SU-DHL-6 (cell line): ENCODE results near the gene NPAS1.

Source experiments
- H2AFZ ChIP-seq: fragments of 200-600 bp; sonication (generic); 2 replicates; pipeline ENCODE4 v1.6.1; 2014; ENCODE audit warnings: low read depth, mild to moderate bottlenecking, moderate library complexity, mixed read lengths, antibody characterized with exemption, low read length; ENCODE audit not compliant: severe bottlenecking
- H3F3A ChIP-seq: fragments of 200-600 bp; shearing (Covaris generic); 2 replicates; pipeline ENCODE4 v1.6.0; 2016; ENCODE audit warnings: antibody characterized with exemption, mild to moderate bottlenecking; ENCODE audit not compliant: insufficient read depth
- H3K27ac ChIP-seq: fragments of 200-600 bp; sonication (generic); 2 replicates; pipeline ENCODE4 v1.5.1; 2016; ENCODE audit warnings: low read depth, mild to moderate bottlenecking, low read length, moderate library complexity, mixed read lengths
- H3K27me3 ChIP-seq: fragments of 200-600 bp; sonication (generic), shearing (Covaris generic); 2 replicates; pipeline ENCODE4 v1.6.0; 2014; ENCODE audit warnings: mild to moderate bottlenecking, low read length
- H3K36me3 ChIP-seq: fragments of 200-600 bp; sonication (generic); 2 replicates; pipeline ENCODE4 v1.6.1; 2014; ENCODE audit warnings: mild to moderate bottlenecking, low read length, mixed read lengths
- H3K4me2 ChIP-seq: fragments of 300-600, 200-600 bp; shearing (Covaris generic), sonication (generic); 2 replicates; pipeline ENCODE4 v1.6.0; 2014; ENCODE audit warnings: low read length, low read depth, mild to moderate bottlenecking; ENCODE audit not compliant: poor library complexity, severe bottlenecking
- H3K4me3 ChIP-seq: fragments of 200-600 bp; sonication (generic); 2 replicates; pipeline ENCODE4 v1.5.1; 2014; ENCODE audit warnings: antibody characterized with exemption, low read length, mild to moderate bottlenecking, mixed read lengths; ENCODE audit not compliant: insufficient read depth, poor library complexity, severe bottlenecking
- H3K79me2 ChIP-seq: fragments of 200-600 bp; sonication (generic); 2 replicates; pipeline ENCODE4 v1.6.1; 2014; ENCODE audit warnings: mild to moderate bottlenecking, low read length, moderate library complexity; ENCODE audit not compliant: insufficient read depth
- H3K9ac ChIP-seq: fragments of 200-600 bp; sonication (generic); 2 replicates; pipeline ENCODE4 v1.7.0; 2014; ENCODE audit warnings: mild to moderate bottlenecking, low read length
- H3K9me2 ChIP-seq: fragments of 200-600 bp; sonication (generic); replicated peaks from 2 replicates; pipeline ENCODE4 v1.6.1; 2014; ENCODE audit warnings: low read length; ENCODE audit not compliant: insufficient read depth
- H3K9me3 ChIP-seq: fragments of 200-600 bp; sonication (generic); 2 replicates; pipeline ENCODE4 v1.6.1; 2014; ENCODE audit warnings: low read length, mixed read lengths; ENCODE audit not compliant: insufficient read depth
- H4K20me1 ChIP-seq: fragments of 200-600 bp; sonication (generic); 2 replicates; pipeline ENCODE4 v1.6.1; 2014; ENCODE audit warnings: low read depth, mild to moderate bottlenecking, antibody characterized with exemption, low read length, moderate library complexity, mixed read lengths
- EZH2phosphoT487 ChIP-seq: fragments of 200-600 bp; sonication (generic), shearing (Covaris generic); conservative IDR thresholded peaks from 2 replicates; pipeline ENCODE4 v1.6.1; 2018; ENCODE audit warnings: mild to moderate bottlenecking, antibody characterized with exemption, low read length, moderate library complexity, mixed read lengths
- TF ChIP-seq, protein P1 (sequence below): fragments of 200-600 bp; sonication (generic); IDR thresholded peaks from one replicate; pipeline ENCODE4 v1.5.1; 2017; ENCODE audit warnings: antibody characterized with exemption, mild to moderate bottlenecking, low read length, moderate library complexity; ENCODE audit not compliant: insufficient read depth, poor library complexity, severe bottlenecking

Gene NPAS1

DNA sequence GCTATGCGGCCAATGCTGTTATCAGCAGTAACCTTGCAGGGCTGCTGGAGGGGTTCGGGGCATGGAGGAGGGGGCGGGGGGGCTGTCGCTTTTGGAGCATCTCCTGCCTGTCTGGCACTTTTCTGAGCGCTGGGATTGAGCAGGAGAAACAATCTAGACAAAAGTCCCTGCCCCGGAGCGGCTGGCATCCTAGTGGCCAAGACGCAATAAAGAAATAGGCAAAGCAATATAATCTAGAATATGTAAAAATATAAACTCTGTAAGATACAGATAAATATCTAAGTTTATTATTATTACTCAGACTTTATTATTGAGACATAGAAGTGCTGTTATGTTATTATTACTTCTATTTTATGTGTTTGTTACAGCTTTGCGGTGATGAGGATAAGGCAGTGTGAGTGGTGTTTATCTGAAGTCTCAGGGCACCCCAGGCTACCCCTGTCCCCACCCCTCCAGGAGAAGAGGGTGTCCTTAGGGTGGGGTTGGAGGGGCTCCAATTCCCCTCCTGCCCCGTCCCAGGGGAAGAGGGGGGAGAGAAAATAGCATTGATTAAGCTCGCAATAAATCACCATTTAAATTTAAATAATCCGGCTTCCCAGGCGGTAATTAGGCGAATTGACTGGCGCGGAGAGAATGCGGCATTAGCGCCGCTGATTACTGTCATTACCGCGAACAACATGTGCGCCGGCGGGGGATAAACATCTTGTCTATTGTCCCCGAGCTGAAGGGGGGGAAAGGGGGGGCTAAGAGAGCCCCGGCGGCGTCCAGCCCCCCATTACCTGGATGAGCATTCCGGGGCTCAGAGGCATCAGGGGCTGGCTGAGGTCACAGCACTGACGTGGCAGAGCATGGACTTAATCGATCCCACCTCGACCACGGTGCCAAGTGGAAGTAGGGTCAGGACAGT lies 3.2 kb downstream of the NPAS1 start:
- TF ChIP-seq, protein P1, sequence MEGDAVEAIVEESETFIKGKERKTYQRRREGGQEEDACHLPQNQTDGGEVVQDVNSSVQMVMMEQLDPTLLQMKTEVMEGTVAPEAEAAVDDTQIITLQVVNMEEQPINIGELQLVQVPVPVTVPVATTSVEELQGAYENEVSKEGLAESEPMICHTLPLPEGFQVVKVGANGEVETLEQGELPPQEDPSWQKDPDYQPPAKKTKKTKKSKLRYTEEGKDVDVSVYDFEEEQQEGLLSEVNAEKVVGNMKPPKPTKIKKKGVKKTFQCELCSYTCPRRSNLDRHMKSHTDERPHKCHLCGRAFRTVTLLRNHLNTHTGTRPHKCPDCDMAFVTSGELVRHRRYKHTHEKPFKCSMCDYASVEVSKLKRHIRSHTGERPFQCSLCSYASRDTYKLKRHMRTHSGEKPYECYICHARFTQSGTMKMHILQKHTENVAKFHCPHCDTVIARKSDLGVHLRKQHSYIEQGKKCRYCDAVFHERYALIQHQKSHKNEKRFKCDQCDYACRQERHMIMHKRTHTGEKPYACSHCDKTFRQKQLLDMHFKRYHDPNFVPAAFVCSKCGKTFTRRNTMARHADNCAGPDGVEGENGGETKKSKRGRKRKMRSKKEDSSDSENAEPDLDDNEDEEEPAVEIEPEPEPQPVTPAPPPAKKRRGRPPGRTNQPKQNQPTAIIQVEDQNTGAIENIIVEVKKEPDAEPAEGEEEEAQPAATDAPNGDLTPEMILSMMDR, result no peak
- TF ChIP-seq EZH2phosphoT487, result no peak
- no peaks in the 10 kb centered on the region for H3F3A ChIP-seq
- no peak overlapping the region for H3K27ac ChIP-seq
- no peak overlapping the region for H2AFZ ChIP-seq
- H3K9me2 ChIP-seq, result no peaks in the 10 kb centered on the region
- H3K4me3 ChIP-seq, result no peak overlapping the region
- no peaks in the 10 kb centered on the region for H3K27me3 ChIP-seq
- H3K36me3 ChIP-seq, result no peaks in the 10 kb centered on the region
- H3K4me2 ChIP-seq, result no peak overlapping the region
- H3K9me3 ChIP-seq, result no peaks in the 10 kb centered on the region
- H3K79me2 ChIP-seq, result no peaks in the 10 kb centered on the region
- H3K9ac ChIP-seq, result no peak overlapping the region
- H4K20me1 ChIP-seq, result no peaks in the 10 kb centered on the region

DNA sequence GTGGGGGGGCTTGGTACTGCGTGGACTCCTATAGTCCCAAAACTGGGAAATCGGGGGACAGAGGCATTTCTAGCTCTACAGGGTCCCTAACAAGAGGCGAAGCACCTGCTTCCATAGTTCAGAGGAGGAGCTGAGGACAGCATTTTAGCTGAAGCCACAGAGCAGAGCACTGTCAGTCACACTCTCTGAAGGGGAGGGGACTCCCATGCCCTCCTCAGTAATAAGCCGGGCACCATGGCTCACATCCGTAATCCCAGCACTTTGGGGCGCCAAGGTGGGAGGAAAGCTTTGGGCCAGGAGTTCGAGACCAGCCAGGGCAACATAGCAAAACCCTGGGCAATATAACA lies 3.8 kb downstream of the NPAS1 start:
- H3K9me2 ChIP-seq, result no peaks in the 10 kb centered on the region
- no peaks in the 10 kb centered on the region for H3F3A ChIP-seq
- TF ChIP-seq EZH2phosphoT487, result no peak
- TF ChIP-seq, protein P1, result no peak
- no peaks in the 10 kb centered on the region for H3K27me3 ChIP-seq
- no peak overlapping the region for H3K4me3 ChIP-seq
- no peak overlapping the region for H2AFZ ChIP-seq
- H3K9me3 ChIP-seq, result no peaks in the 10 kb centered on the region
- H3K4me2 ChIP-seq, result no peak overlapping the region
- H3K27ac ChIP-seq, result no peak overlapping the region
- no peak overlapping the region for H3K9ac ChIP-seq
- no peaks in the 10 kb centered on the region for H4K20me1 ChIP-seq
- H3K79me2 ChIP-seq, result no peaks in the 10 kb centered on the region
- H3K36me3 ChIP-seq, result no peaks in the 10 kb centered on the region

DNA sequence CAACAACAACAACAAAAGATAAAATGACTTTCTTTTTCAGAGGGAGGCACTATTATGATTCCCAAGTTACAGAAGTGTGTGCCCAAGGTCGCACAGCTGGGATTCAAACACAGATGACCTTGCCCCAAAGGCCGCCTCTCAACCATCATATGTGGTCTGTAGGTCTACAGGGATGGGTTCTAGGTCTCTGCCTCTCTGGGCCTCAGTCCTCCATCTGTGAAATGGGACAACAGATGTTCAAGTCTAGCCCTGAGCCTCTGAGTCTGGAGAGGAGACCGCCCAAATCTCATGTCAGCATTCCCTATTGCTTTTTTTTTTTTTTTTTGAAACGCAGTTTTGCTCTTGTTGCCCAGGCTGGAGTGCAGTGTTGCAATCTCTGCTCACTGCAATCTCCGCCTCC lies 4.9 kb downstream of the NPAS1 start:
- Histone ChIP-seq H3K36me3 (no peaks in the 10 kb centered on the region), H4K20me1 (no peaks in the 10 kb centered on the region), H3K4me2 (no peak overlapping the region), H3K9me3 (no peaks in the 10 kb centered on the region), H3K9ac (no peak overlapping the region), H3F3A (no peaks in the 10 kb centered on the region), H3K27me3 (no peaks in the 10 kb centered on the region), H3K4me3 (no peak overlapping the region), H3K79me2 (no peaks in the 10 kb centered on the region), H3K9me2 (no peaks in the 10 kb centered on the region), H2AFZ (no peak overlapping the region), H3K27ac (no peak overlapping the region)
- TF ChIP-seq, protein P1, result no peak
- TF ChIP-seq EZH2phosphoT487, result no peak
